GM12878 (cell line): ENCODE measurements around the gene RPRD2. TPM values are rescaled to one million over a fixed set of nuclear protein-coding genes. Genes with fewer than 3 reads are reported as not detected.

Experiments
- ATAC-seq: fragments of 200-7000 bp; cut with Tn5 transposase; 3 replicates; pipeline ENCODE4 v1.9.1; 2020; ENCODE audit warnings: mild to moderate bottlenecking, moderate library complexity
- BruUV-seq: library from RNA; stranded (reverse); fragments of 400-500 nt; replicated peaks from 2 replicates; lab custom pipeline; 2021; lab: Mats Ljungman, UMichigan
- CTCF ChIA-PET: fragments of 300-600 bp; sonication (Branson Sonifier 250); formaldehyde crosslinking; extraction: SDS; loops from one replicate; lab custom pipeline; 2021; ENCODE audit warnings: inconsistent platforms; lab: Yijun Ruan, JAX
- POLR2A ChIA-PET: fragments of 350-600 bp; formaldehyde crosslinking; extraction: SDS; loops from one replicate; lab custom pipeline; 2021; ENCODE audit warnings: inconsistent platforms; lab: Charles Lee
- RAD21 ChIA-PET: fragments of 300-600 bp; sonication (Branson Sonifier 250); formaldehyde crosslinking; loops from one replicate; lab custom pipeline; 2023; ENCODE audit warnings: antibody characterized with exemption; ENCODE audit not compliant: unreplicated experiment; lab: Charles Lee
- SMC1A ChIA-PET: fragments of 300-600 bp; sonication (Branson Sonifier 250); formaldehyde crosslinking; loops from one replicate; lab custom pipeline; 2023; ENCODE audit not compliant: unreplicated experiment, uncharacterized antibody; lab: Charles Lee
- DNase-seq: peaks from one replicate; pipeline ENCODE4 v3.0.0-alpha.2; 2011; ENCODE audit warnings: low read depth, low spot score
- FAIRE-seq: peaks from 3 replicates; lab custom pipeline; 2011; peaks lifted over from hg19 to GRCh38; lab: Jason Lieb, UNC
- H2AFZ ChIP-seq: 2 replicates; pipeline ENCODE4 v1.6.0; 2011; ENCODE audit warnings: low read depth, low read length, control low read depth; ENCODE audit not compliant: control insufficient read depth
- H3K27ac ChIP-seq: 2 replicates; pipeline ENCODE4 v1.5.1; 2011; ENCODE audit warnings: control low read depth; ENCODE audit not compliant: control insufficient read depth, insufficient read depth
- H3K27me3 ChIP-seq, 2 experiments: replicated peaks in 1 of 2; 2 replicates each; pipeline versions ENCODE4 v1.6.0 to v1.6.1; 2011; ENCODE audit warnings: low read length in 1 of 2; ENCODE audit not compliant: control insufficient read depth in 2 of 2, insufficient read depth in 2 of 2
- H3K36me3 ChIP-seq, 2 experiments: 2 replicates each; pipeline ENCODE4 v1.5.1; 2011; ENCODE audit warnings: low read length in 1 of 2; ENCODE audit not compliant: control insufficient read depth in 2 of 2, insufficient read depth in 2 of 2
- H3K4me1 ChIP-seq: 2 replicates; pipeline ENCODE4 v1.6.1; 2011; ENCODE audit warnings: mild to moderate bottlenecking, low read length, moderate library complexity, mixed read lengths; ENCODE audit not compliant: control insufficient read depth, insufficient read depth
- H3K4me2 ChIP-seq: 2 replicates; pipeline ENCODE4 v1.6.0; 2011; ENCODE audit warnings: control low read depth; ENCODE audit not compliant: control insufficient read depth, insufficient read depth
- H3K4me3 ChIP-seq: fragments of 200-600 bp; sonication (generic); 2 replicates; pipeline ENCODE4 v1.5.1; 2016
- H3K79me2 ChIP-seq: 2 replicates; pipeline ENCODE4 v1.6.0; 2011; ENCODE audit warnings: low read length; ENCODE audit not compliant: control insufficient read depth, insufficient read depth
- H3K9ac ChIP-seq: 2 replicates; pipeline ENCODE4 v1.8.0; 2011; ENCODE audit warnings: low read length, control low read depth, mixed read lengths; ENCODE audit not compliant: control insufficient read depth, insufficient read depth
- H3K9me3 ChIP-seq: replicated peaks from 3 replicates; pipeline ENCODE4 v1.5.1; 2011; ENCODE audit warnings: mild to moderate bottlenecking, low read length; ENCODE audit not compliant: control insufficient read depth, insufficient read depth
- H4K20me1 ChIP-seq: 2 replicates; pipeline ENCODE4 v1.6.0; 2011; ENCODE audit not compliant: control insufficient read depth, insufficient read depth
- CHD1 ChIP-seq: IDR thresholded peaks from 2 replicates; pipeline ENCODE4 v1.6.1; 2012; ENCODE audit warnings: low read depth, low read length, improper control_type of control experiment
- ESRRA ChIP-seq: IDR thresholded peaks from 2 replicates; pipeline ENCODE4 v1.6.1; 2012; ENCODE audit warnings: mild to moderate bottlenecking, low read length, improper control_type of control experiment
- FOXK2 ChIP-seq: fragments of 450-650 bp; IDR thresholded peaks from 2 replicates; pipeline ENCODE4 v1.6.1; 2017; ENCODE audit warnings: mild to moderate bottlenecking, moderate library complexity
- FOXM1 ChIP-seq: IDR thresholded peaks from 2 replicates; pipeline ENCODE4 v1.6.1; 2012; ENCODE audit warnings: low read depth, mild to moderate bottlenecking, inconsistent platforms, low read length, moderate library complexity
- GABPA ChIP-seq: IDR thresholded peaks from 2 replicates; pipeline ENCODE4 v1.6.1; 2014; ENCODE audit warnings: antibody characterized with exemption, low read depth, mild to moderate bottlenecking, inconsistent platforms
- HDAC2 ChIP-seq: fragments of 200-600 bp; sonication (generic); IDR thresholded peaks from 2 replicates; pipeline ENCODE4 v1.6.1; 2017
- HDGF ChIP-seq: fragments of 450-650 bp; IDR thresholded peaks from 2 replicates; pipeline ENCODE4 v1.6.1; 2016; ENCODE audit warnings: antibody characterized with exemption
- IRF3 ChIP-seq: fragments of 450-650 bp; IDR thresholded peaks from 2 replicates; pipeline ENCODE4 v1.6.1; 2014; ENCODE audit warnings: mild to moderate bottlenecking
- JUND ChIP-seq: IDR thresholded peaks from 2 replicates; pipeline ENCODE4 v1.6.1; 2012; ENCODE audit warnings: low read depth, mild to moderate bottlenecking, low read length, improper control_type of control experiment, moderate library complexity
- MEF2A ChIP-seq: IDR thresholded peaks from 2 replicates; pipeline ENCODE4 v1.6.1; 2011; ENCODE audit warnings: low read depth, mild to moderate bottlenecking, low read length, moderate library complexity; ENCODE audit not compliant: insufficient read depth
- MTA2 ChIP-seq: fragments of 450-650 bp; IDR thresholded peaks from 2 replicates; pipeline ENCODE4 v1.6.1; 2016; ENCODE audit warnings: low read depth, mild to moderate bottlenecking, moderate library complexity
- NFYB ChIP-seq: IDR thresholded peaks from 2 replicates; pipeline ENCODE4 v1.6.1; 2011; ENCODE audit warnings: low read depth, mild to moderate bottlenecking, low read length, improper control_type of control experiment, moderate library complexity; ENCODE audit not compliant: insufficient read depth
- PML ChIP-seq: IDR thresholded peaks from 2 replicates; pipeline ENCODE4 v1.6.1; 2012; ENCODE audit warnings: low read length, inconsistent platforms
- RCOR1 ChIP-seq: conservative IDR thresholded peaks from 2 replicates; pipeline ENCODE4 v1.6.1; 2012; ENCODE audit warnings: low read depth, low read length, improper control_type of control experiment
- RELA ChIP-seq: fragments of 450-650 bp; IDR thresholded peaks from 2 replicates; pipeline ENCODE4 v1.8.0; 2014; ENCODE audit warnings: borderline replicate concordance; ENCODE audit not compliant: partially characterized antibody
- SIN3A ChIP-seq: IDR thresholded peaks from 2 replicates; pipeline ENCODE4 v1.6.1; 2012; ENCODE audit warnings: low read depth, low read length, improper control_type of control experiment
- SMAD5 ChIP-seq: IDR thresholded peaks from 2 replicates; pipeline ENCODE4 v1.6.1; 2016; ENCODE audit warnings: antibody characterized with exemption, low read depth
- SMC3 ChIP-seq: IDR thresholded peaks from 2 replicates; pipeline ENCODE4 v1.6.1; 2011; ENCODE audit warnings: low read length, improper control_type of control experiment, borderline replicate concordance
- SUZ12 ChIP-seq: fragments of 200-600 bp; sonication (generic); IDR thresholded peaks from one replicate; pipeline ENCODE4 v1.6.1; 2018; ENCODE audit warnings: antibody characterized with exemption, mild to moderate bottlenecking; ENCODE audit not compliant: unreplicated experiment
- YY1 ChIP-seq: IDR thresholded peaks from 2 replicates; pipeline ENCODE4 v1.6.1; 2011; ENCODE audit warnings: low read depth, mild to moderate bottlenecking, low read length
- ZNF622 ChIP-seq: fragments of 450-650 bp; IDR thresholded peaks from 2 replicates; pipeline ENCODE4 v1.6.1; 2017; ENCODE audit warnings: mild to moderate bottlenecking, inconsistent platforms
- WGBS: methylation state at CpG from one replicate; pipeline ENCODE4 v1.1.6; 2016; ENCODE audit warnings: low lambda C conversion rate; ENCODE audit not compliant: insufficient replicate concordance, insufficient coverage; ENCODE audit errors: missing lambda C conversion rate; 5-methylcytosine and 5-hydroxymethylcytosine counted together
- in situ Hi-C: fragments of 300-500 bp; cut with MboI; formaldehyde crosslinking; loops from 9 replicates; pipeline ENCODE4 v1.14.3; 2018; ENCODE audit warnings: mixed read lengths
- intact Hi-C: fragments of 100-400 bp; cut with micrococcal nuclease; formaldehyde crosslinking; loops from one replicate; pipeline ENCODE4 v1.14.2; 2022; ENCODE audit not compliant: unreplicated experiment
- polyA plus RNA-seq, 11 experiments: library from polyadenylated mRNA; depleted of rRNA in 4 of 11; unstranded in 6 of 11; stranded (reverse) in 5 of 11; fragments of >200 nt; fragmentation: Nextera tagmentation in 4 of 11; fragmentation: Illumina TruSeq in 1 of 11; extraction: Ambion mirVana in 4 of 11; extraction: Trizol in 1 of 11; gene quantifications; 1 replicate in 1 of 11; 2 replicates in 10 of 11; pipeline versions ENCODE4 v1.2.1 to v1.2.3, GENCODE V29; 2011 to 2016; ENCODE audit warnings: inconsistent platforms in 2 of 11, missing spikeins in 2 of 11, low read depth in 1 of 11
- total RNA-seq, 4 experiments: library from RNA; depleted of rRNA in 3 of 4; stranded (reverse); fragments of >200 nt in 3 of 4; fragmentation: Illumina TruSeq in 1 of 4; extraction: Trizol in 1 of 4; gene quantifications; 2 replicates each; pipeline versions ENCODE4 v1.2.1 to v1.2.3, GENCODE V29; 2013 to 2021

Gene RPRD2
- total and polyA plus RNA-seq, 10 of the 15 experiments (the other 5 are each of a cell fraction or from before 2014, with no cell fraction given), result 1.9 to 24.8 (median 13.3) TPM

- TF ChIP-seq ESRRA, result no peak
- no peak for TF ChIP-seq GABPA
- TF ChIP-seq HDGF, result no peak
- no peak for TF ChIP-seq SMC3
- no peak for TF ChIP-seq HDAC2
- no peak for TF ChIP-seq SIN3A
- TF ChIP-seq MEF2A, result no peak
- no peak for TF ChIP-seq FOXM1
- Histone ChIP-seq H3K27ac (no peak overlapping the region), H3K36me3 (peaks cover 14 to 18% of the 10 kb centered on the region in 2 experiments; a peak in 3 of 4 replicates), H3K4me2 (no peak overlapping the region), H3K9me3 (no peaks in the 10 kb centered on the region), H2AFZ (no peak overlapping the region), H3K9ac (no peak overlapping the region), H3K4me1 (no peaks in the 10 kb centered on the region), H3K4me3 (no peak overlapping the region), H4K20me1 (no peaks in the 10 kb centered on the region), H3K79me2 (no peaks in the 10 kb centered on the region), H3K27me3 (no peaks in the 10 kb centered on the region)
- POLR2A ChIA-PET, result no interaction called here
- intact Hi-C loops, result no loop called here
- BruUV-seq, result no TSS peak
- DNase-seq, result no peak
- CTCF ChIA-PET, result no interaction called here
- SMC1A ChIA-PET, result no interaction called here
- RAD21 ChIA-PET, result no interaction called here
- ATAC-seq, result no peak
- no peak for FAIRE-seq
- 90% methylated on average over 10 of the region's 10 CpGs for WGBS
- in situ Hi-C loops, result no loop called here
Observed at GRCh38 chr1:150472601-150473200, 108.8 kb downstream of the RPRD2 start.

GRCh38 chr1:150473659-150474058 is 109.7 kb downstream of the RPRD2 start:
- Histone ChIP-seq H3K4me1 (no peaks in the 10 kb centered on the region), H3K79me2 (no peaks in the 10 kb centered on the region), H3K9ac (no peak overlapping the region), H3K27ac (no peak overlapping the region), H3K9me3 (no peaks in the 10 kb centered on the region), H4K20me1 (no peaks in the 10 kb centered on the region), H3K36me3 (peaks cover 14 to 18% of the 10 kb centered on the region in 2 experiments; a peak in 3 of 4 replicates), H3K27me3 (no peaks in the 10 kb centered on the region), H2AFZ (no peak overlapping the region), H3K4me3 (no peak overlapping the region), H3K4me2 (no peak overlapping the region)
- ATAC-seq (no peak), FAIRE-seq (no peak), DNase-seq (no peak)
- ChIA-PET RAD21 (no interaction called here), POLR2A (no interaction called here), SMC1A (interaction anchor here (0.7 kb wide), 1 partner anchor 175 kb away, joined by 3 read pairs; no protein-coding TSS in a partner anchor), CTCF (no interaction called here)
- WGBS, result 85% methylated on average over 4 of the region's 4 CpGs
- intact Hi-C loops (no loop called here), in situ Hi-C loops (no loop called here)
- BruUV-seq, result no TSS peak
- no peak for TF ChIP-seq RELA
- TF ChIP-seq PML, result no peak
- TF ChIP-seq IRF3, result no peak
- no peak for TF ChIP-seq NFYB
- TF ChIP-seq YY1, result no peak
- no peak for TF ChIP-seq FOXK2
- TF ChIP-seq JUND, result no peak
- no peak for TF ChIP-seq ZNF622
- no peak for TF ChIP-seq CHD1
- TF ChIP-seq MTA2, result no peak
- TF ChIP-seq RCOR1, result no peak
- TF ChIP-seq SUZ12, result no peak
- TF ChIP-seq SMAD5, result no peak
